GM18508 (cell line): Measurements from ENCODE around the gene REEP3.
"Not testable (repeated sequence)": the region's sequence is repeated elsewhere in the genome, so short reads cannot be mapped to it uniquely, and the experiment has no call there.

Experiments
- ATAC-seq: cut with Tn5 transposase; IDR thresholded peaks from one replicate; pipeline ENCODE4 v1.9.1; 2021; ENCODE audit warnings: moderate number of reproducible peaks; ENCODE audit not compliant: insufficient read depth, unreplicated experiment

REEP3 gene

DNA sequence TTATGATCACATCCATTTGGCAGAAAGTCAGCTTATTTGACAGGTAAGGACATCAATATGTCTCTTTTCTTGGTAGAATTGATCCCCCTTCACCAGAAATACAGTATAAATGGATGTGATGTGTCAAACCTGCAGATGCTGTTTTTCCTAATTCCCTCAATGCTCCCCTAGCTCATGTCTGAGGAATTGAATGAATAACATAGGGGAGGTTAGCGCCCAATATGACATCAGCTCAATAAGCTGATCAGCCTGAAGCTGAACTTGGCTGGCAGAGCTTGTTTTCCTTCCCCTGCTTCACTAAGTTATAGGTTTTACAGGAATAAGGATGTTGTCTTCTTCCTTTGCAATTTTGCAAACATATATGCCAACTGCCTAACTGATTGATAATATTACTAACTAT, 132.5 kb downstream of the REEP3 start:
- ATAC-seq, result no peak

DNA sequence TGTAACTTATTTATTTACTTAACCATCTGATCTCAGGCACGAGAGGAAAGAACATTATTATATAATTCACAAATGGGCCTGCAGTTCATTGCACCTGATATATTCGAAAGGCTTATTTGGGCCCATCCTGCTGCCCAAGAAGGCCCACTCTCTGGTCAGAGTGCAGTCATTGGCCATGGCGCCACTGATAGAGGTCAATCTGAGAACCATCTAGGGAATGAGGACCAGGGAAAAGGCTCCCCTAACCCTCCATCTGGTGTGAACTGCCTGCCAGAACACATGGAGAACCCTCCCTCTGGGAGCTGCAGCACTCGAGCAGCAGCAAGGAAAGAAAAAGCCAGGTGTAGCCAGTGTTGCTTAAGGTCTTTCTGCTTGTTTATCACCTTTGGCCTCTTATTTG, 136.6 kb downstream of the REEP3 start:
- no peak for ATAC-seq

DNA sequence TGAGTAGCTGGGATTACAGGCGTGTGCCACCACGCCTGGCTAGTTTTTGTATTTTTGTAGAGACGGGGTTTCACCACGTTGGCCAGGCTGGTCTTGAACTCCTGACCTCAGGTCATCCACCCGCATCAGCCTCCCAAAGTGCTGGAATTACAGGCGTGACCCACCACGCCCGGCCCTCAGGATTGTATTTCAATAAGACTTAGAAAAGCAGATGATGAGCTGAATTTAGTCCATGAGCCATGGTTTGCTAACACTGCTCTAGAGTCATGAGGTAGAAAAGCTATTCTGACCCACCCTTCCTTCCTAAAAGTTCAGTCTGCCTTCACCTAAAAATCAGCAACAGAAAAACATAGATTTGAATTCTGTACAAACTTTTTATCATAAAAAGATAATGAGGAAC, 139.7 kb downstream of the REEP3 start:
- not testable (repeated sequence) for ATAC-seq

DNA sequence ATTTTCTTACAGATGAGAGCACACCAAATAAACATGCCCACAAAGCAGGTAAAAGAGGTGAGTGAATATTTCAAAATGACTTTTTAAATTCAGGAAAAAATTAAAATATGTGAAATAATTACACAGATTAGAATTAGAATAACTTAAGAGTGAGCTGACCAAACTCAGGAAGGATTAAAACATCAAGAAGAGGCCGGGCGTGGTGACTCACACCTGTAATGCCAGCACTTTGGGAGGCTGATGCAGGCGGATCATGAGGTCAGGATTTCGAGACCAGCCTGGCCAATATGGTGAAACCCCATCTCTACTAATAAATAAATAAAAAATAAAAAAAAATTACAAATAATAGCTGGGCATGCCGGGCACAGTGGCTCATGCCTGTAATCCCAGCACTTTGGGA, 140.1 kb downstream of the REEP3 start:
- ATAC-seq, result no peak

DNA sequence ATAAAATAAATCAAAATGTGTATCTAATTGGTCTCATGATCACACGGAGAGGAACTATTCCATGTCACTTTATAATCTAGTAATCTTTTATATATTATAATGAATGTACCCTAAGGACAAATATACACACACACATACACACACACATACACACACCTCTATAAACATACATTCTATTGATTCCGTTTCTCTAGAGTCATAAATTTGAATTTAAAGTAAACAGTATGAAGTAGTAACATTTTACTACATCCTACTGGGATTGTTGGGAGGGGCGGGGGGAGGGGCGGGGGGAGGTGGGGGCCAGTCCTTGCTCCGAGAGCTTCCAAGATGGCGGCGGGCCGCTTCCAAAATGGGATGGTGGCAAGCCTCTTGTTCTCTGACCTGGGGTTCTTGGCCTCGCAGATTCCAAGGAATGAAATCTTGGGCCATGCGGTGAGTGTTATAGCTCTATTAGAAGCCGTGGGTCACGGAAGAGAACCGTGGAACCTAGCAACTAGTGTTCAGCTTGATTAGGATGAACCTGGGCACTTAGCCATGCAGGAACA, 143.2 kb downstream of the REEP3 start:
- no peak for ATAC-seq

DNA sequence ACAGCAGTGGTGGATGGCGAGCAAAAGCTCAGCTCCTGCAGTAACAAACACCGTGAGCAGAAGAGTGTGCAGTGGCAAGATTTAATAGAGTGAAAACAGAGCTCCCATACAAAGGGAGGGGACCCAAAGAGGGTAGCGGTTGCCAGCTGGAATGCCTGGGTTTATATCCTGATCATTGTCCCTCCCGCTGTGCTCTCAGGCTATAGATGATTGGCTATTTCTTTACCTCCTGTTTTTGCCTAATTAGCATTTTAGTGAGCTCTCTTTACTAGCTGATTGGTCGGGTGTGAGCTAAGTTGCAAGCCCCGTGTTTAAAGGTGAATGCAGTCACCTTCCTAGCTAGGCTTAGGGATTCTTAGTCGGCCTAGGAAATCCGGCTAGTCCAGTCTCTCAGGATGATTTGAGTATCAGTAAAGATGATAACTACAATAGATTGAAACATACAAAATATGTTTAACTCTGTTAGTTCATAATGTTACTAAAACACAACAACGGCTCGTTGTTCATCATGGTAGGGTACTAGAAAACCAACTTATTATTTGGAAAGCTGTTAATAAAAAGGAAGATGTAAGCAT, 143.9 kb downstream of the REEP3 start:
- ATAC-seq, result not testable (repeated sequence)

DNA sequence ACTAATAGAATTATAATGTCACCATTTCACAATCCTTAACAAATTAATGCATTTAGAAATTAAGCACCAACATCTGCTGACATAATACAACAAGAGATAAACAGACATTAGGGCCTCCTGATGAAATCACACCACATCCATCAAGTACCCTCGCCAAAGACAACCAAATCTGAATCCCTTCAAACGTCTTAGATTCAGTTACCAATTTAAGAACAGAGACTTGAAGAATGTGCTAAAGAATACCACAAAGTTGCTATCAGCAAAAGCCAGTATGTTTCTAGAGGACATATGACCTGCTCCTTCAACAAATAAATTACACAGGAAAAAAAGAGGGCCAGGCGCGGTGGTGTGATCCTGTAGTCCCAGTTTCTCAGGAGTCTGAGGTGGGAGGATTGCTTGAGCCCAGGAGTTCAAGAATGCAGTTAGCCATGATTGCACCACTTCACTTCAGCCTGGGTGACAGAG, 144.5 kb downstream of the REEP3 start:
- no peak for ATAC-seq

DNA sequence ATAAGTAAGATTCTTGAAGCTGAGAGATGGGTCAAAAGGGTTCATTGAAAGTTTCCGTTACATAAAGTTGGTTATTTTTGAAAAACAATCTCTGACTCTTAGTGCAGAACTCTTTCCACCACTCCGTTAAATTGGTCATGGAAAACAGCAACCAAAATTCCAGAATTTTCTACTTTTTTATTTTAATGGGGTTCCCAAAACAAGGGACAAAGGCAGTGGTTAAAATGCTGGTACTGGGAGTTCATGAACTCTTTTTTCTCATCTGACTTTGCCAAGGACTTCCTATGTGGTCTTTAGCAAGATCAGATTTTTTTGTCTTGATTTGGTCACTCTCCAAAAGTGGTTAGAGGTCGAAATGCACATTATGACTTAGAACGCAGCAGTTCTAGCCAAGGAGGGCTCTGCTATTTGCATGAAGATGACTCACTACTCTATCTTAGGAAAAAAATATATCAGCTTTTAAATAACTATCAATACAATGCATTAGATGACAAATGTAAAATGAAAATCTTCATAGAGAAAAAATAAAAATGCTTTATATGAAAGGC, 145.7 kb downstream of the REEP3 start:
- ATAC-seq, result peak; percentile 73

DNA sequence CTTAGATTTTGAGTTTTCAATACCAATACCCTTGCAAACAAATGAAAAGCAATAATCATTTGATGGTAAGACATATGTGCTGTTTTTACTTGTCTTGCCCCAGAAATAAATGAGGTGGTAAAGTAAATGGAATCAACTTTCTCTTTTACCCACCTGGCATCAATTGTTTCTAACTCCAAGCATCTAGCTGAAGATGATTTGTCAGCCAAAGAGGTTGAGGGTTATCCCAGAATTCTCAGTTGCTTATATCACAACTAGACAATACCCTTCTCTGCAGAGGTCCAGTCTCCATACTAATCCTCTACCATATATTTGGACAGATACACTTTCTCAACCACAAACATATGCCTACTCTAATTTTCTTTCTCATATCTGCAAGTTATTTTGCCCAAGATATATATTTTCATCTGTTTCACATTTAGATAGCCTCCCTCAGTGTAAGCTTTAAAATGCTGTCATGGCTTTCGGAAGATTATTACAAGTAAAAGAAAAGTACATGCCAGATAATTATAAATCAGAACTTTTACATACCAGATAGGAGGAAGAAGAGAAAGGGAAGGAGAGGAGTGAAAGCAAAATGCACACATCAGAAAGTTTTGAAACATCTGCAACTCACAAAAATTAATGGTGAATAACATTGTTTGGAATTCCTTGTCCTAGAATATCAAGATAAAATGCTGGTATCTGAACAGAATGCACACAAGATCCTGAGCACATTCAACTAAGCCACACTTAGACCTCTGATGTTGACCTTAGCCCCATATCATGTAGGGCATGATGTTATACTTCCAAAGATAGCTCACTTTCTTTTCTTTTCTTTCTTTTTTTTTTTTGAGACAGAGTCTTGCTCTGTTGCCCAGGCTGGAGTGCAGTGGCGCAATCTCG, 146.6 kb downstream of the REEP3 start:
- ATAC-seq, result no peak

DNA sequence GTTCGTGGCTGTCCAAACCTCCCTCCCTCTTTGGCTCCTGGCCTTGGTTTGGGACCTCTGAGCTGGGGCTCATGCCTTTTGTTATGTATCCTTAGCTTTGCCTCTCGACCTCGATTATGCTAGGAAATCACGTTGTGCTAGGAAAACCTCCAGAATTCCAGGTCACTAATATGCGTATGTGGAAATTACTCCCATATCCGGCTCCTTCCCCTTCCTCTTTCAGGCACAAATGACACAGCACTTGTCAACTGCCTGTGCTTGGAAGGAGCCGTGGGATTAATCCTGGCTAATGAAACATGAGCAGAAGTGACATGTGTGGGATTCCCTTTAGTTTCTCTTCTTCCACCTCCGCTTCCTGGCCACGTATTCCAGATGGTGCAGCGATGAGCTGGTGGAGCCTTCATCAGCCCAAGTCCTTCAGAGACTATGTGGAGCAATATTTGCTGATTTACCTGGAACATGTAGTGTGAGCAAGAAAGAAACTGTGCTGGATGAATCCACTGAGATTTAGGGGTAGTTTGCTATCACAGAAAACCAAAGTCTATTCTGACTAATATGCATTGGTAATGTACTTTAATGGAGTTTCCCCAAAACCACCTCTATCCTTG, 149.2 kb downstream of the REEP3 start:
- ATAC-seq, result peak; percentile 56

DNA sequence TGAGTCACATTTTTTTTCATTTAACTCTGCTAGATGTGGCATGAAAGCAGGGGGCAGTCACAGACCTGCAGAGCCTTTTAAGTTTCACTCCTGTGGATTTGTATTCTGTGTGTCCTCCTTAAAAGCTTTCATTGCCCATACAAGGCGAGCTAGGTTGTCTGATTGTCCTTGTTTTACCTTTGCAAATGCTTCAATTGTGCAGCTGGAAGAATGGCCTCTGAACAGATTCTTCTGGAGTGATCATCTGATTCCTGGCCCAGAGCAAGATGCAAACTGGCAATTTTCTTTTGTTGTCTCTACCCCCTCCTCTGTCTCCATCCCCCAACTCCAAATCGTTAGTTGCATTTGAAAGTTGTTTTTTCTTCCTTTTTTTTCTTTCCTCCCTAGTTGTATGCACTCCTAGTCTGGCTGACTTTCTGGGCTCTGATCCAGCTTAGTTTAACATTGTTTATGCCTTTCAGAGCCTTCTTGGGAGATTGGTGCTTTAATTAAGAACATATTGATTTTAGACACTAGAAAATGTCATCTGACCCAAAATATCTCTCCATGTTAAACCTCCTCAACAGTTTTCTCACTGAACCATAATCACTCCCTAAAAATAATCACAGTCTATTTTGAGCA, 150.2 kb downstream of the REEP3 start:
- ATAC-seq, result no peak

DNA sequence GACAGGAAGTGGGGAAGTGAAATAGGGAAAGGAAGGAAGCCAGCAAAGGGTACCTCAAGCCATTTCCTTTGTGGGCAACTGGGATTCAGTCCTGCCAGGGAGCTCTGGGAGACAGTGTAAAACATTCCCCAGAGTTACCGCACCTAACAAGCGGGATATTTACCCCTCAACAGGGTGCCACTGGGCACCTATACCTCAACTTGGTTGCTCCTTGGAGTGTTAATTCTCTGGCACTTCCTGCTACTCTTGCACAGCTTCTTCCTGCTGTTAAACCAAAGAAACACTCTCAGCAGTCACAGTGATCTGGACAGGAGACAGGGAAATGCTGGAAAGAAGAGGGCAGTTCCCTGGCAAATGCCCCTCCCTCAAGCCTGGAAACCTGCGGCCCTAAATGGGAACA, 151.3 kb downstream of the REEP3 start:
- ATAC-seq, result no peak

DNA sequence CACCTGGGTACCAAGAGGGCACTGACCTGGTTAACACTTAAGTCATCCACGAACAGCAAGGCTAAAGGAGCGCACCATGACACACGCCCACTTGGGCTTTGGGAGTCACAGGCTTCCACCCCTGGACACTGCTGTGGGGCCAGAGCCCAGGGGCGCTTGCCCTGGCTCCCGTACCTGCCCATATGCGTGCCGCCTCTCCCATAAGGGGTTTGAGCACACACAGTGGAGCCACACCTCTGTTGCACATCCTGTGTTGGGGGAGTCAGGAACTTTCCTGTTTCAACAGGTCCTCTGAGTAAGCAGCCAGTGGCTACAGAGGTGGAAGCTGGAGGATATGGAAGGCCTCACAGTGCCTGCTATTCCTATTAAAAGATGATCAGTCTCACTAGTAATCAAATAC, 152.0 kb downstream of the REEP3 start:
- ATAC-seq, result no peak

DNA sequence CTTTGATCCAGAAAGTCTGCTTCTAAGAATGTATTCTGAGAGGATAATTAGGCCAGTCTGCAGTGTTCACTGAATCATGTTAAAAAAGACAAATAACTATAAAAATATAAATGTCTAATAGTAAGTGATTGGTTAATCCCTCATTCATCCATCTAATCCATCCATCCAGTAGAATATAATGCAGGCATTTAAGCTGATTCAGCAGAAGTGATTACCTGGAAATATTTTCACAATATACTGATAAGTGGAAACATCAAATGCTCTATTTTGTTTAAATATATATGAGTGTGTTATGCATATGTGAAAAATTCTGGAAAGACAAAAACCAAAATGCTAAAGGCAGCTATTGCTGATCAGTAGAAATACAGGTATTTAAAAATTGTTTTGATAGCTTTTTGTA, 152.6 kb downstream of the REEP3 start:
- no peak for ATAC-seq
